Neuronal stem cell (in vitro differentiated cells): ENCODE measurements around the gene RPS6KA2.

Experiments
- DNase-seq: peaks from one replicate; pipeline ENCODE4 v3.0.0-alpha.2; 2013; ENCODE audit warnings: low spot score
- H2AFZ ChIP-seq: one replicate; pipeline ENCODE4 v1.6.1; 2013; ENCODE audit warnings: mild to moderate bottlenecking, low read length, inconsistent platforms
- H2AK5ac ChIP-seq: 2 replicates; pipeline ENCODE4 v1.6.1; 2013; ENCODE audit warnings: low read depth, mild to moderate bottlenecking, inconsistent platforms, low read length, moderate library complexity, mixed read lengths
- H2BK120ac ChIP-seq: 2 replicates; pipeline ENCODE4 v1.6.1; 2013; ENCODE audit warnings: low read depth, mild to moderate bottlenecking, inconsistent platforms, low read length, moderate library complexity, mixed read lengths
- H2BK12ac ChIP-seq: one replicate; pipeline ENCODE4 v1.6.1; 2013; ENCODE audit warnings: low read length, inconsistent platforms
- H2BK15ac ChIP-seq: 2 replicates; pipeline ENCODE4 v1.6.1; 2013; ENCODE audit warnings: mild to moderate bottlenecking, low read length, inconsistent platforms, mixed read lengths
- H2BK5ac ChIP-seq: one replicate; pipeline ENCODE4 v1.6.1; 2013; ENCODE audit warnings: inconsistent platforms, mild to moderate bottlenecking, low read length, moderate library complexity
- H3K14ac ChIP-seq: one replicate; pipeline ENCODE4 v1.6.1; 2013; ENCODE audit warnings: low read length, inconsistent platforms
- H3K18ac ChIP-seq: 2 replicates; pipeline ENCODE4 v1.6.1; 2013; ENCODE audit warnings: low read length, inconsistent platforms
- H3K23ac ChIP-seq: 2 replicates; pipeline ENCODE4 v1.6.1; 2013; ENCODE audit warnings: low read depth, mild to moderate bottlenecking, mixed read lengths, low read length, inconsistent platforms; ENCODE audit not compliant: poor library complexity
- H3K27ac ChIP-seq: replicated peaks from 3 replicates; pipeline ENCODE4 v1.5.1; 2013; ENCODE audit warnings: low read length, inconsistent platforms
- H3K27me3 ChIP-seq, 3 experiments: 2 replicates each; pipeline ENCODE4 v1.6.1; 2013; ENCODE audit warnings: low read length in 3 of 3, mild to moderate bottlenecking in 2 of 3, inconsistent platforms in 1 of 3, low read depth in 1 of 3, mixed read lengths in 1 of 3, moderate library complexity in 1 of 3; ENCODE audit not compliant: control insufficient read depth in 3 of 3, insufficient read depth in 3 of 3
- H3K36me3 ChIP-seq, 2 donors: replicated peaks in 1 of 2; 2 replicates each; pipeline ENCODE4 v1.6.1; 2013; ENCODE audit warnings: low read length in 2 of 2; ENCODE audit not compliant: control insufficient read depth in 2 of 2, insufficient read depth in 2 of 2
- H3K4ac ChIP-seq: 2 replicates; pipeline ENCODE4 v1.6.1; 2013; ENCODE audit warnings: inconsistent platforms, mild to moderate bottlenecking, low read length, moderate library complexity
- H3K4me1 ChIP-seq, 2 donors: 1 replicate in 1 of 2; 2 replicates in 1 of 2; pipeline ENCODE4 v1.6.1; 2013; ENCODE audit warnings: low read length in 2 of 2, low read depth in 1 of 2; ENCODE audit not compliant: control insufficient read depth in 2 of 2, insufficient read depth in 1 of 2
- H3K4me2 ChIP-seq: one replicate; pipeline ENCODE4 v1.6.1; 2013; ENCODE audit warnings: mild to moderate bottlenecking, low read length, inconsistent platforms; ENCODE audit not compliant: insufficient read depth, poor library complexity, severe bottlenecking
- H3K4me3 ChIP-seq, 2 donors: 2 replicates each; pipeline ENCODE4 v1.5.1; 2013; ENCODE audit warnings: low read length in 2 of 2, mild to moderate bottlenecking in 2 of 2, inconsistent platforms in 1 of 2, moderate library complexity in 1 of 2
- H3K79me1 ChIP-seq: one replicate; pipeline ENCODE4 v1.6.1; 2013; ENCODE audit warnings: low read depth, mild to moderate bottlenecking, inconsistent platforms, low read length, moderate library complexity
- H3K9ac ChIP-seq: one replicate; pipeline ENCODE4 v1.6.1; 2013; ENCODE audit warnings: mild to moderate bottlenecking, low read depth, low read length, inconsistent platforms; ENCODE audit not compliant: poor library complexity
- H3K9me3 ChIP-seq, 2 donors: replicated peaks in 1 of 2; 2 replicates each; pipeline versions ENCODE3 to v1.6.1; 2013; ENCODE audit warnings: low read length in 2 of 2, mild to moderate bottlenecking in 2 of 2, inconsistent platforms in 1 of 2, low read depth in 1 of 2, mixed read lengths in 1 of 2, moderate library complexity in 1 of 2; ENCODE audit not compliant: control insufficient read depth in 2 of 2, insufficient read depth in 1 of 2
- H4K8ac ChIP-seq: one replicate; pipeline ENCODE4 v1.6.1; 2013; ENCODE audit warnings: low read depth, mild to moderate bottlenecking, inconsistent platforms, low read length, moderate library complexity
- H4K91ac ChIP-seq: one replicate; pipeline ENCODE4 v1.6.1; 2013; ENCODE audit warnings: low read length, low read depth, mild to moderate bottlenecking, inconsistent platforms; ENCODE audit not compliant: poor library complexity
- WGBS, 2 donors: extraction: QIAGEN DNeasy Blood & Tissue Kit; methylation state at CpG; one replicate each; pipeline ENCODE4 v1.1.7; 2013; ENCODE audit warnings: missing lambda C conversion rate in 2 of 2, mixed read lengths in 1 of 2; ENCODE audit not compliant: insufficient read length in 2 of 2, insufficient replicate concordance in 1 of 2; ENCODE audit errors: extremely low coverage in 2 of 2; 5-methylcytosine and 5-hydroxymethylcytosine counted together

The RPS6KA2 gene

DNA sequence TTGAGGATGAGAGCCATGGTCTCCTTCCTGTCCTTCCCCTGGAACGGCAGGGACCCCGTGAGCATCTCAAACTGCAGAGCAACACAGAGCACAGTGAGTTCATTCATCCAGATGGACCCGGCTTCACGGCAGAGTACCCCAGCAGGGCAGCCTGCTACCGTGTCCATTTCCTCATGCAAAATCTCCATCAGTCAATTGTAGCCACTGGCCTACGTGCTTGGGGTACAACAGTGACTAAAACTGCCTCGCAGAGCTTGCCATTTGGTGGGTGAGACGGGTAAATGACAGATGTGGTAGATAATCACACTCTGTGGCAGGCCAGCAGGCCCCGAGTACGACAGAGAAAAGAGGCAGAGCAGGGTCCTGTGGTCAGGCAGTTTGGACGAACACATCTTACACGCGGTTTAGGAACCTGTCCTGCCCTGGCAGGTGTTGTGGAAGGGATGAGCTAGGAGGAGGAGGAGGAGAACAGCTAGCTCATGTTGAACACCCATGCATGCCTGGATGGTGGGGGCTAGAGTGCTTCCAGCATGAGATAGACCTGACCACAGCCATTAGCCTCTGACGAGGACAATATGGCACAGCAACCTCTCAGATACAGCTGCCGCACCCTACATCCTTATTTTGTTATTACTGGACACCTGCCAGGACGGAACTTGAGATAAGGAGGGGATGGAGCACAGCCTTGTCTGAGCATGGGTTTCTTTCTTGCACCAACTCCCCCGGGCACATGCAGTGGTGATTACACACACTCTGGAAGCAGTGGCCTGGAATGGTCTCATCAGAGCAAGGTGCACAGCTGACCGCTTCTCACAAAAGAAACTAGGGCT lies 136.2 kb downstream of the RPS6KA2 start:
- Histone ChIP-seq H3K27ac (no peak overlapping the region), H2BK5ac (no peak overlapping the region), H4K8ac (no peak overlapping the region), H3K23ac (no peak overlapping the region), H2AFZ (no peak overlapping the region), H3K79me1 (no peaks in the 10 kb centered on the region), H3K14ac (no peak overlapping the region), H3K36me3 (peaks cover 3 to 77% of the 10 kb centered on the region in 2 donors), H3K4me2 (no peak overlapping the region), H3K9me3 (peaks cover 2 to 3% of the 10 kb centered on the region in 2 donors), H3K9ac (no peak overlapping the region), H4K91ac (no peak overlapping the region), H3K4me1 (peaks cover 16 to 19% of the 10 kb centered on the region in 2 donors), H3K4me3 (no peak overlapping the region), H3K27me3 (no peaks in the 10 kb centered on the region), H3K4ac (no peak overlapping the region), H2AK5ac (no peak overlapping the region), H2BK12ac (no peak overlapping the region), H3K18ac (no peak overlapping the region), H2BK120ac (no peak overlapping the region), H2BK15ac (no peak overlapping the region)
- no CpG with 5 or more reads among the region's 18 CpGs for WGBS, 2 donors
- no peak for DNase-seq

DNA sequence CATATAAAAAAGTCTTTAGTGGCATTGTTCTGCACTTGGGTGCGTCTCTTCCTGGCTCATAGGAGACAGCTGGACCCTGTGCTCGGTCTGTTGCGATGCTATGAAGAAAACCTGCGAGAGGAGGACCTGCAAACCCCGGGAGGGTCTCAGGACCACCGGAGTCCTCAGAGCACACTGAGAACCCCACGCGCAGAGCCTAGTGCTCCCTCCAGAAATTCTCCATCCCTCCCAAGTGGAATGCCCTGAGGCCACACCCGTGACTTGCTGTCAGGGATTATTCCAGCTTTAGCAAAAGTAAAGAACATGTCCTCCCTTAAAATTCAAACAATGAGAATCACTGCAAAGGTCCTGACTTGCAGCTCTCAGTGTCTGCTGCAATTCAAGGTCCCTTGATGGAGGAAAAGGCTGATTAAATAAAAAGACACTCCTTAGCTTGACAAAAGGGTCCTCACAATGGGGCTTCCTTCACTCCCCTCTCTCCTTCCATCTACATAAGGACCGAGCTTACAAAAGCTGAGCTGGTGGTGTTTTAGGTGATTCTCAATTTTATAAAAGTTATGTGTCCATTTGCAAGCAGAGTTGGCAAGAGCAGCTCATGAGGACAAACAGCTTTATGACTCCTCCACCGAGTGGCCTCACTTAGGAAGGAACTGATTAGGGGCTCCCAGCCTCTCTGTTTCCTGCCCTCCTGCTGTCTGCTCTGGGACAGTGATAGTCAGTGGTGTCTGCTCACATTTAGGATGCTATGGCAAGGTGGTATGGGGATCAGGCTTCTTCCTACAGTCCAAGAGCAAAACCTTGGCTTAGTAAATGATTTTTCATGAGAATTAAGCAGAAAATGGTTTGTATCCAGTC lies 137.5 kb downstream of the RPS6KA2 start:
- H3K23ac ChIP-seq = no peak overlapping the region
- H3K9me3 ChIP-seq = peaks cover 2 to 3% of the 10 kb centered on the region in 2 donors
- H3K4ac ChIP-seq = no peak overlapping the region
- no peaks in the 10 kb centered on the region for H3K79me1 ChIP-seq
- no peak overlapping the region for H2AFZ ChIP-seq
- H3K4me1 ChIP-seq = peaks cover 16 to 17% of the 10 kb centered on the region in 2 donors
- H2BK12ac ChIP-seq = no peak overlapping the region
- H3K14ac ChIP-seq = no peak overlapping the region
- H2BK120ac ChIP-seq = no peak overlapping the region
- H2BK15ac ChIP-seq = no peak overlapping the region
- no peak overlapping the region for H4K8ac ChIP-seq
- H3K4me2 ChIP-seq = no peak overlapping the region
- H3K4me3 ChIP-seq = no peak overlapping the region
- no peaks in the 10 kb centered on the region for H3K27me3 ChIP-seq
- no peak overlapping the region for H3K18ac ChIP-seq
- WGBS, 2 donors = no CpG with 5 or more reads among the region's 11 CpGs
- no peak for DNase-seq
- no peak overlapping the region for H2AK5ac ChIP-seq
- no peak overlapping the region for H3K27ac ChIP-seq
- H3K9ac ChIP-seq = no peak overlapping the region
- no peak overlapping the region for H4K91ac ChIP-seq
- peaks cover 3 to 82% of the 10 kb centered on the region in 2 donors for H3K36me3 ChIP-seq
- H2BK5ac ChIP-seq = no peak overlapping the region

- Histone ChIP-seq H3K27ac (no peak overlapping the region), H3K4ac (no peak overlapping the region), H2BK12ac (no peak overlapping the region), H3K27me3 (no peaks in the 10 kb centered on the region), H3K36me3 (peaks cover 5 to 77% of the 10 kb centered on the region in 2 donors), H3K18ac (no peak overlapping the region), H2BK15ac (no peak overlapping the region), H3K4me2 (no peak overlapping the region), H3K4me1 (peaks cover 17 to 18% of the 10 kb centered on the region in 2 donors), H3K9me3 (peaks cover 3 to 4% of the 10 kb centered on the region in 2 donors), H3K9ac (no peak overlapping the region), H4K8ac (no peak overlapping the region), H4K91ac (no peak overlapping the region), H2BK120ac (no peak overlapping the region), H3K14ac (no peak overlapping the region), H3K23ac (no peak overlapping the region), H2AK5ac (no peak overlapping the region), H3K79me1 (no peaks in the 10 kb centered on the region), H2AFZ (no peak overlapping the region), H3K4me3 (no peak overlapping the region), H2BK5ac (no peak overlapping the region)
- DNase-seq = no peak
- no CpG with 5 or more reads among the region's 13 CpGs for WGBS, 2 donors
Measured at GRCh38 chr6:166488701-166489100, 138.3 kb downstream of the RPS6KA2 start.
